PFSK-1 (cell line): Measurements from ENCODE around the gene CMTM1.

Experiments
- POLR2AphosphoS5 ChIP-seq: IDR thresholded peaks from 2 replicates; pipeline ENCODE4 v1.6.1; 2012; ENCODE audit warnings: low read depth, mild to moderate bottlenecking, control low read depth, low read length, moderate library complexity
- SIN3A ChIP-seq: IDR thresholded peaks from 2 replicates; pipeline ENCODE4 v1.6.1; 2012; ENCODE audit warnings: mild to moderate bottlenecking, low read length, moderate library complexity, borderline replicate concordance; ENCODE audit not compliant: insufficient read depth
- TAF1 ChIP-seq: IDR thresholded peaks from 2 replicates; pipeline ENCODE4 v1.6.1; 2012; ENCODE audit warnings: low read length, control low read depth, borderline replicate concordance; ENCODE audit not compliant: insufficient read depth

- TF ChIP-seq POLR2AphosphoS5 = no peak
- no peak for TF ChIP-seq TAF1
- TF ChIP-seq SIN3A = no peak
These were observed 50.8 kb downstream of the CMTM1 start for GRCh38 chr16:66617010-66617434.
